MM.1S (cell line): ENCODE measurements around the gene LEMD2.

ENCODE experiments used
- DNase-seq: peaks from one replicate; pipeline ENCODE4 v3.0.0-alpha.2; 2015
- H2AFZ ChIP-seq: fragments of 300-600 bp; sonication (generic); 2 replicates; pipeline ENCODE4 v1.6.0; 2016; ENCODE audit warnings: antibody characterized with exemption, low read length
- H3F3A ChIP-seq: fragments of 300-600 bp; sonication (generic); 2 replicates; pipeline ENCODE4 v1.6.1; 2016; ENCODE audit warnings: mild to moderate bottlenecking, antibody characterized with exemption, low read length, moderate library complexity, mixed read lengths; ENCODE audit not compliant: insufficient read depth
- H3K27ac ChIP-seq: fragments of 300-600 bp; sonication (generic); 2 replicates; pipeline ENCODE4 v1.5.1; 2016; ENCODE audit warnings: mild to moderate bottlenecking, low read length
- H3K27me3 ChIP-seq: fragments of 300-600 bp; sonication (generic); replicated peaks from 2 replicates; pipeline ENCODE4 v1.6.0; 2016; ENCODE audit warnings: low read length; ENCODE audit not compliant: insufficient read depth
- H3K36me3 ChIP-seq: fragments of 300-600 bp; sonication (generic); replicated peaks from 2 replicates; pipeline ENCODE4 v1.6.1; 2016; ENCODE audit warnings: mild to moderate bottlenecking, low read length, mixed read lengths; ENCODE audit not compliant: insufficient read depth
- H3K4me1 ChIP-seq: fragments of 300-600 bp; sonication (generic); 2 replicates; pipeline ENCODE4 v1.6.1; 2016; ENCODE audit warnings: low read length, mixed read lengths
- H3K4me2 ChIP-seq: fragments of 300-600 bp; sonication (generic); 2 replicates; pipeline ENCODE4 v1.6.0; 2016; ENCODE audit warnings: low read depth, low read length
- H3K4me3 ChIP-seq: fragments of 300-600 bp; sonication (generic); 2 replicates; pipeline ENCODE4 v1.5.1; 2016; ENCODE audit warnings: low read length, mixed read lengths
- H3K79me2 ChIP-seq: fragments of 300-600 bp; sonication (generic); 2 replicates; pipeline ENCODE4 v1.6.1; 2016; ENCODE audit warnings: mixed run types, low read length, mixed read lengths
- H3K9ac ChIP-seq: fragments of 300-600 bp; sonication (generic); 2 replicates; pipeline ENCODE4 v1.6.1; 2016; ENCODE audit warnings: low read length, mixed read lengths
- H3K9me2 ChIP-seq: fragments of 300-600 bp; sonication (generic); replicated peaks from 2 replicates; pipeline ENCODE4 v1.6.1; 2016; ENCODE audit warnings: mild to moderate bottlenecking, low read length, mixed read lengths; ENCODE audit not compliant: insufficient read depth
- H3K9me3 ChIP-seq: fragments of 300-600 bp; sonication (generic); replicated peaks from 2 replicates; pipeline ENCODE4 v1.6.1; 2016; ENCODE audit warnings: mild to moderate bottlenecking, low read length, mixed read lengths; ENCODE audit not compliant: insufficient read depth
- H4K20me1 ChIP-seq: fragments of 300-600 bp; sonication (generic); 2 replicates; pipeline ENCODE4 v1.6.1; 2016; ENCODE audit warnings: mild to moderate bottlenecking, low read length, moderate library complexity, mixed read lengths; ENCODE audit not compliant: insufficient read depth
- EZH2 ChIP-seq: fragments of 300-600 bp; sonication (generic); optimal IDR thresholded peaks from 2 replicates; pipeline ENCODE3; 2017; ENCODE audit warnings: low read depth, mild to moderate bottlenecking, antibody characterized with exemption, low read length, mixed read lengths
- EZH2phosphoT487 ChIP-seq: fragments of 300-600 bp; sonication (generic); IDR thresholded peaks from 2 replicates; pipeline ENCODE4 v1.6.1; 2018; ENCODE audit warnings: antibody characterized with exemption, low read length
- TF ChIP-seq, protein P1 (sequence below): fragments of 300-600 bp; sonication (generic); IDR thresholded peaks from 2 replicates; pipeline ENCODE4 v1.5.1; 2016; ENCODE audit warnings: antibody characterized with exemption, low read length, mixed read lengths

Gene LEMD2

DNA sequence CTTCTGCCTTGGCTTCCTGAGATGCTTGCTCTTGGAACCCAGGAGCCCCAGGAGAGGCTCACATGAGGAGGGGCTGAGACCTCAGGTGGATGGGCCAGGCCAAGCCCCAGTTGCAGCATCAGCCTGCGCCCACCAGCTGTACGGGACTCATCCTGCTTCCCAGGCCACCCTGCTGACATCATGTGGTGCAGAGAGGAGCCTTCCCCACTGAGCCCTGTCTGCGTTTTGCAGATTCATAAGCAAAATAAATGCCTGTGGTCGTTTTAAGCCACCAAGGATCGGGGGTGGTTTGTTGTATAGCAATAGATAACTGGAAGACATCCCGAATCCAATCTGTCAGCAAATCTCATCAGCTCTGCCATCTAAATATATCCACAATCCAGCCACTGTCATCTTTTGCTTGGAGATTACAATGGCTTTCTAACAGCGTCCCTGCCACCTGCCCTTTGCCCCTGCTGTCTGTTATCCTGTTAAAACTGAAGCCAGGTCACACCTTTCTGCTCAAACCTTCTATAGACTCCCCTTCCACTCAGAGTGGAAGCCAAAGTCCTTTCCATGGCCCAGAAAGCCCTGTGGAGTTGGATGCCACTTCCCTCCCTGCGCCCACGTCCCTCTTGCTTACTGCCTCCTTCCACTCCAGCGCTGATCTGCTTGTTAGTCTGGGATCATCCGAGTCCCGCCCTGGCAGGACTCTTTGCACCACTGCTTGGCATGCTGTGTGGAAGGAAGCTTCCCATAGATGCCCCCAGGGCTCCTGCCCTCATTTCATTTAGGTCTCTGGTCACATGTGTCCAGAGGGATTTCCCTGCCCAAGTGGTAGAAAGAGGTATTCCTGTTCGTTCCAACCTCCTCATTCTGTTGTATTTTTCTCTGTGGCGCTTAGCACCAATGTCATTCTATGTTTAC lies 38.9 kb upstream of the LEMD2 start:
- TF ChIP-seq EZH2: no peak
- TF ChIP-seq EZH2phosphoT487: no peak
- TF ChIP-seq, protein P1, sequence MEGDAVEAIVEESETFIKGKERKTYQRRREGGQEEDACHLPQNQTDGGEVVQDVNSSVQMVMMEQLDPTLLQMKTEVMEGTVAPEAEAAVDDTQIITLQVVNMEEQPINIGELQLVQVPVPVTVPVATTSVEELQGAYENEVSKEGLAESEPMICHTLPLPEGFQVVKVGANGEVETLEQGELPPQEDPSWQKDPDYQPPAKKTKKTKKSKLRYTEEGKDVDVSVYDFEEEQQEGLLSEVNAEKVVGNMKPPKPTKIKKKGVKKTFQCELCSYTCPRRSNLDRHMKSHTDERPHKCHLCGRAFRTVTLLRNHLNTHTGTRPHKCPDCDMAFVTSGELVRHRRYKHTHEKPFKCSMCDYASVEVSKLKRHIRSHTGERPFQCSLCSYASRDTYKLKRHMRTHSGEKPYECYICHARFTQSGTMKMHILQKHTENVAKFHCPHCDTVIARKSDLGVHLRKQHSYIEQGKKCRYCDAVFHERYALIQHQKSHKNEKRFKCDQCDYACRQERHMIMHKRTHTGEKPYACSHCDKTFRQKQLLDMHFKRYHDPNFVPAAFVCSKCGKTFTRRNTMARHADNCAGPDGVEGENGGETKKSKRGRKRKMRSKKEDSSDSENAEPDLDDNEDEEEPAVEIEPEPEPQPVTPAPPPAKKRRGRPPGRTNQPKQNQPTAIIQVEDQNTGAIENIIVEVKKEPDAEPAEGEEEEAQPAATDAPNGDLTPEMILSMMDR: no peak
- H3K27me3 ChIP-seq: peaks cover 82% of the 10 kb centered on the region
- no peak overlapping the region for H3K27ac ChIP-seq

DNA sequence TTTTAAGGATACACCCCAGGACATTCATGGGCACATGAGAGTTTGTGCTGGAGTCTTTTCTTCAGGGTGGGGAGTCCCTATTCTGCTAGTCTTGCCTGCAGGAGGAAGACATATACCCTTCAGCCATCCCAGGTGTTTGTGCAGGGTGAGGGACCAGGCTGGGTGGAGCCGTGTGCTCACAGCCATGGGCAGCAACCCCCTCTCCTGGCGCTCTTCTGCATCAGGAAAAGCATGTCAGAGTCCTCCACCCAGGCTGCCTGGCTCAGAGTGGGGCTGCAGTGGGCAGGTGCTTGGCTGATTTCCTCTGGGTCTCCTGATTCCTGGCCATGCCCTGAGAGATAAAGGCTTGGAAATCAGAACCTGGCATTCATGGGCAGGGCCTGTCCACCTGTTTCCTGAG lies 37.6 kb upstream of the LEMD2 start:
- no peak overlapping the region for H3K4me3 ChIP-seq
- no peak for DNase-seq
- H3K36me3 ChIP-seq: no peaks in the 10 kb centered on the region
- TF ChIP-seq, protein P1: no peak
- no peak for TF ChIP-seq EZH2
- TF ChIP-seq EZH2phosphoT487: no peak
- H3K79me2 ChIP-seq: no peaks in the 10 kb centered on the region
- no peaks in the 10 kb centered on the region for H3K9me3 ChIP-seq
- H3K9me2 ChIP-seq: no peaks in the 10 kb centered on the region
- H4K20me1 ChIP-seq: no peaks in the 10 kb centered on the region
- H3K27me3 ChIP-seq: peaks cover 92% of the 10 kb centered on the region
- no peak overlapping the region for H3K9ac ChIP-seq
- no peak overlapping the region for H3K27ac ChIP-seq
- H3K4me1 ChIP-seq: no peaks in the 10 kb centered on the region
- no peak overlapping the region for H3K4me2 ChIP-seq
- H2AFZ ChIP-seq: no peak overlapping the region
- no peaks in the 10 kb centered on the region for H3F3A ChIP-seq

More for the DNA sequence above, 38.9 kb upstream of the LEMD2 start:
- H3K9me2 ChIP-seq: no peaks in the 10 kb centered on the region
- H3K36me3 ChIP-seq: no peaks in the 10 kb centered on the region
- H3F3A ChIP-seq: no peaks in the 10 kb centered on the region
- no peak overlapping the region for H3K9ac ChIP-seq
- no peak for DNase-seq
- no peaks in the 10 kb centered on the region for H4K20me1 ChIP-seq
- H2AFZ ChIP-seq: no peak overlapping the region
- H3K79me2 ChIP-seq: no peaks in the 10 kb centered on the region
- no peak overlapping the region for H3K4me2 ChIP-seq
- no peak overlapping the region for H3K4me3 ChIP-seq
- no peaks in the 10 kb centered on the region for H3K9me3 ChIP-seq
- no peaks in the 10 kb centered on the region for H3K4me1 ChIP-seq

DNA sequence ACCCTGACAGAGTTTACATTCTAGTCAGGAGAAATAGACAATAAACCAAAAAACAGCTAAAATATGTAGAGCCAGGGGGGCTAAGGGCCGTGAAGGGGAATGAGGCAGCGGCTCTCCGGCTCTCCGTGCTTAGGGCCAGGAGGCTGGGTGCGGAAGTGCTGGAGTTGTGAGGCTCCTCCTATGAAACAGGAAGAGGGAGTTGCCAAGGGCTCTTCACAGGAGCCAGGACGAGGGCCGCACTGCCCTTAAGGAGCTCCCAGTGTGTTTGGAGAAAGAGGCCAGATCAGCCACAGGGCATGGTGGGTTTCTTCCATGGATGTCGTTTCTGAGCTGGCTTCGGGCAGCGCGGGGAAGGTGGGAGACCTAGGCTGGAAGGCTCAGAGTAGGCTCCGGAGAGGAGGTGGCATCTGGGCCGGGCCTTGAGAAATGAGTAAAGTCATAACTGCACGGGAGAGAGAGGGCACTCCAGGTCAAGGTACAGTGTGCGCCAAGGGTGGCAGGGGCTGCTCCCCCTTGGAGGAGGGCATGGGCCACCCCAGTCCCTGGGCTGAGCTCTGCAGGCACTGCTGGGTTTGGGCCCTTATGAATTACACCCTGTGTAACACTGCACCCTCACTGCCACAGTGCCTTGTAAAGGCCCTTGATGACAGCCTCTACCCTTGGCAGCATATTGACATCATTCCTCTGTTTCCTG lies 35.7 kb upstream of the LEMD2 start:
- no peak for DNase-seq
- H3K36me3 ChIP-seq: no peaks in the 10 kb centered on the region
- peaks cover 89% of the 10 kb centered on the region for H3K27me3 ChIP-seq
- no peak overlapping the region for H3K4me2 ChIP-seq
- H3K4me3 ChIP-seq: no peak overlapping the region
- no peaks in the 10 kb centered on the region for H3K79me2 ChIP-seq
- no peaks in the 10 kb centered on the region for H4K20me1 ChIP-seq
- TF ChIP-seq EZH2phosphoT487 (no peak), EZH2 (no peak)
- TF ChIP-seq, protein P1: no peak
- no peaks in the 10 kb centered on the region for H3K4me1 ChIP-seq
- no peaks in the 10 kb centered on the region for H3K9me2 ChIP-seq
- H3K27ac ChIP-seq: no peak overlapping the region
- no peak overlapping the region for H2AFZ ChIP-seq
- H3K9ac ChIP-seq: no peak overlapping the region
- H3K9me3 ChIP-seq: no peaks in the 10 kb centered on the region
- no peaks in the 10 kb centered on the region for H3F3A ChIP-seq
